Small intestine (tissue), 16 donors: ENCODE measurements around the gene CFLAR. TPM values are rescaled to one million over a fixed set of nuclear protein-coding genes. Genes with fewer than 3 reads are reported as not detected.

Source experiments
- DNase-seq, 2 donors: peaks; one replicate each; pipeline versions ENCODE4 v3.0.0 to v3.0.0-alpha.2; 2013
- FAIRE-seq: peaks from 2 replicates; lab custom pipeline; 2012; peaks lifted over from hg19 to GRCh38; lab: Jason Lieb, UNC
- H3K27ac ChIP-seq, 3 donors: one replicate each; pipeline ENCODE4 v1.5.1; 2013; ENCODE audit warnings: low read length in 2 of 3, mild to moderate bottlenecking in 2 of 3, control low read depth in 1 of 3, inconsistent platforms in 1 of 3, low read depth in 1 of 3, moderate library complexity in 1 of 3
- H3K27me3 ChIP-seq, 3 donors: one replicate each; pipeline ENCODE4 v1.6.1; 2013; ENCODE audit warnings: low read length in 3 of 3, inconsistent platforms in 1 of 3; ENCODE audit not compliant: control insufficient read depth in 3 of 3, insufficient read depth in 3 of 3
- H3K36me3 ChIP-seq, 3 donors: one replicate each; pipeline ENCODE4 v1.6.1; 2013; ENCODE audit warnings: low read length in 3 of 3, inconsistent platforms in 1 of 3, low read depth in 1 of 3, mild to moderate bottlenecking in 1 of 3, moderate library complexity in 1 of 3; ENCODE audit not compliant: control insufficient read depth in 3 of 3, insufficient read depth in 2 of 3
- H3K4me1 ChIP-seq, 3 donors: one replicate each; pipeline ENCODE4 v1.6.1; 2013; ENCODE audit warnings: low read length in 2 of 3, inconsistent platforms in 1 of 3, low read depth in 1 of 3, mild to moderate bottlenecking in 1 of 3, moderate library complexity in 1 of 3; ENCODE audit not compliant: control insufficient read depth in 3 of 3, insufficient read depth in 2 of 3
- H3K4me3 ChIP-seq, 3 donors: one replicate each; pipeline ENCODE4 v1.5.1; 2013; ENCODE audit warnings: low read length in 3 of 3, control low read depth in 1 of 3, inconsistent platforms in 1 of 3, low read depth in 1 of 3, mild to moderate bottlenecking in 1 of 3, moderate library complexity in 1 of 3
- H3K9me3 ChIP-seq, 2 donors: one replicate each; pipeline ENCODE4 v1.6.1; 2013; ENCODE audit warnings: low read depth in 1 of 2, low read length in 1 of 2; ENCODE audit not compliant: control insufficient read depth in 2 of 2, insufficient read depth in 1 of 2
- WGBS, 3 donors: extraction: QIAGEN DNeasy Blood & Tissue Kit; methylation state at CpG; one replicate each; pipeline ENCODE4 v1.1.7; 2013; 5-methylcytosine and 5-hydroxymethylcytosine counted together
- long read RNA-seq, 10 donors: transcript quantifications; one replicate each; lab custom pipeline, GENCODE V29; 2026
- polyA plus RNA-seq, 4 donors: library from polyadenylated mRNA; stranded (reverse) in 3 of 4; unstranded in 1 of 4; fragments of 200-250 nt in 3 of 4; fragments of 120-200 nt in 1 of 4; gene quantifications; one replicate each; pipeline versions ENCODE4 v1.2.1 to v1.2.3, GENCODE V29; 2013
- donor health status: healthy with polysubstance abuse.
- donor health status: control.
- donor health status: control.
- donor health status: Bipolar disorder and iron deficiency.
- donor health status: healthy.

CFLAR gene
- 10 to 100 TPM; 26.4 to 68.6 (median 47.1) TPM for polyA plus RNA-seq
- long read RNA-seq, donor 1, result 0 reads
- long read RNA-seq, donor 2, full-length matches to known transcripts, result 6 of 6 reads
- long read RNA-seq, donor 2, partial matches to known transcripts, result 0 of 6 reads
- long read RNA-seq, donor 2, other reads (novel, unspliced or antisense), result 0 of 6 reads
- long read RNA-seq, donor 3, full-length matches to known transcripts, result 12 of 12 reads
- long read RNA-seq, donor 3, partial matches to known transcripts, result 0 of 12 reads
- long read RNA-seq, donor 3, other reads (novel, unspliced or antisense), result 0 of 12 reads
- long read RNA-seq, donor 4, result 0 reads
- long read RNA-seq, donor 5, full-length matches to known transcripts, result 4 of 4 reads
- long read RNA-seq, donor 5, partial matches to known transcripts, result 0 of 4 reads
- long read RNA-seq, donor 5, other reads (novel, unspliced or antisense), result 0 of 4 reads
- long read RNA-seq, donor 6, full-length matches to known transcripts, result 15 of 15 reads
- long read RNA-seq, donor 6, partial matches to known transcripts, result 0 of 15 reads
- long read RNA-seq, donor 6, other reads (novel, unspliced or antisense), result 0 of 15 reads
- long read RNA-seq, donor 7, result 0 reads
- long read RNA-seq, donor 8, partial matches to known transcripts, result 0 of 1 reads
- long read RNA-seq, donor 8, other reads (novel, unspliced or antisense), result 0 of 1 reads
- long read RNA-seq, donor 9, partial matches to known transcripts, result 0 of 2 reads
- long read RNA-seq, donor 9, other reads (novel, unspliced or antisense), result 0 of 2 reads
- long read RNA-seq, donor 10, full-length matches to known transcripts, result 7 of 18 reads
- long read RNA-seq, donor 10, partial matches to known transcripts, result 11 of 18 reads
- long read RNA-seq, donor 10, other reads (novel, unspliced or antisense), result 0 of 18 reads

DNA sequence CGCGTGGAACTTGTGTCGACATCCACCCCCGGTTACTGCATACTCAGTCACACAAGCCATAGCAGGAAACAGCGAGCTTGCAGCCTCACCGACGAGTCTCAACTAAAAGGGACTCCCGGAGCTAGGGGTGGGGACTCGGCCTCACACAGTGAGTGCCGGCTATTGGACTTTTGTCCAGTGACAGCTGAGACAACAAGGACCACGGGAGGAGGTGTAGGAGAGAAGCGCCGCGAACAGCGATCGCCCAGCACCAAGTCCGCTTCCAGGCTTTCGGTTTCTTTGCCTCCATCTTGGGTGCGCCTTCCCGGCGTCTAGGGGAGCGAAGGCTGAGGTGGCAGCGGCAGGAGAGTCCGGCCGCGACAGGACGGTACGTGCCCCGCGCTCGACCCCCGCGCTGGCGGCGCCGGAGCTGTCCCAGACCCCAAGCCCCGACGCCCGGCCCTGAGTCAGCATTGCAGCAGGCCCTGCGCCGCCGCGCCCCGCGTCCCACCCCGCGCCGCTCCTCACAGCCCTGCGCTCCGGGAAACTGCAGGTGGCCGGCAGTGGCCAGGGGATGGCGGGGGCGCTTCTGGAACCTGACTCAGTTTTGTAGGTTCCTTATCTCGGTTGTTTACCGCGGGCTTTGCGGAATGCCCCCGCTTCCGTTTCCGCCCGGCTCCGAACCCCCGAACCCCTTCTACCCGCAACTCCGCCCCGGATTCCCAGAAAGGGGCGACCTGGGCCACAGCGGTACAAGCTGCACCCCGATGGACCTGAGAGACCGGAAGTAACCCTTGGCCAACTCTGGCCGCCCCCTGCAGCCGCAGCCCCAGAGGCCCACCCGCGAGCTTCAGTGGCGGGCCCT is at the start of gene CFLAR:
CFLAR (plus strand) TSS at position 50 of the 844 bp plus-strand sequence. CDS start 13,702 bp downstream, outside the sequence.
- DNase-seq (peak; percentile 94), FAIRE-seq (no peak)
- Histone ChIP-seq H3K27ac (peak within 1 kb of the TSS; percentile 100), H3K9me3 (peaks cover 0 to 3% of the 10 kb centered on the region in 2 donors), H3K4me3 (peak within 1 kb of the TSS; percentile 66 to 92 (median 79)), H3K36me3 (peaks cover 0 to 3% (median 0%) of the 10 kb centered on the region in 3 donors), H3K27me3 (no peaks in the 10 kb centered on the region), H3K4me1 (peaks cover 2 to 14% (median 5%) of the 10 kb centered on the region in 3 donors)
- WGBS, 3 donors, result 0 to 1% (median 0%) methylated on average over 51 to 75 of the region's 75 CpGs

GRCh38 chr2:201070948-201071478 is 45.0 kb upstream of the CFLAR start:
- FAIRE-seq, result no peak
- no peaks in the 10 kb centered on the region for H3K9me3 ChIP-seq
- H3K4me3 ChIP-seq, result peak overlapping the region; percentile 72 to 91 (median 77)
- H3K4me1 ChIP-seq, result peaks cover 2 to 3% (median 2%) of the 10 kb centered on the region in 3 donors
- no peaks in the 10 kb centered on the region for H3K27me3 ChIP-seq
- WGBS, 3 donors, result 0 to 1% (median 1%) methylated on average over 21 of the region's 21 CpGs
- DNase-seq, result no peak
- H3K36me3 ChIP-seq, result no peaks in the 10 kb centered on the region
- peak overlapping the region; percentile 72 to 93 (median 83) for H3K27ac ChIP-seq

DNA sequence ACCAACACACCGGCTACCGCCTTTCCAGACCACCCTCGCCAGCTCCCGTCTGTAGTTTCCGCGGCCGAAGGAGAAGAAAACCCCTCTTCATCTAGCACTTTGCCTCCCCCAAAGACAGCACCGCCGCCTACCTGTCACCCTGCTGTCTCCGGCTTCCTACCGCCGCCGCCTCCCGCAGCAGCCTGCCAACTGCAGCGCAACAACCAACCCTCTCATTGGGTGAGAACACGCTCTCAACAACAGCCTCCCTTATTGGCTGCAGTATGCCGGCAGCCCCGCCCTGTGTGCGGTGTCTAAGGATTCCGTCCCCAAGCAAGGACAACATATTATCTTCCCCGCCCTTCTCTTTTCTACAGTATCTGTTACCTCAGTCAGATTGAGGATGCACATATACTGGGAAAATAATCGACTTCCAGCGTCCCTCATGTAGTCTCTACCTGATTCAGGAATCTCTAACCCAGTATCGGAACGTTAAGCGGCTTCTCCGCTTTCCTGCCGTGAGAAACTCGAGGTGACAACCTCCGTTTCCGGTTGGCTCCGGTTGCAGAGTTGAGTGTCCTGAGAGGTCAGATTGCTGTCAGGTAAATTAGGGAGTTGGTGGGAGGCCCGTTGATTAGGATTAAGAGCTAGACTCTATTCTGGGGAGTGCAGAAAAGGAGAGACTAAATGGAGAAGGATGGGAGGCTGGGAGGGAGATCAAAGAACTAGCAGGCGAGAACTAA is 44.3 kb upstream of the CFLAR start, which contains the start of the genes HYCC2 and NDUFB3:
HYCC2 (minus strand) TSS at position 193 of the 722 bp plus-strand sequence. CDS start 47,662 bp downstream, outside the sequence.
NDUFB3 (plus strand) TSS at position 523 of the 722 bp plus-strand sequence. CDS start 6,882 bp downstream, outside the sequence.
- Histone ChIP-seq H3K4me3 (peak within 1 kb of the TSS; percentile 72 to 91 (median 77)), H3K4me1 (peaks cover 1 to 3% (median 2%) of the 10 kb centered on the region in 3 donors), H3K27ac (peak within 1 kb of the TSS; percentile 72 to 93 (median 83)), H3K27me3 (no peaks in the 10 kb centered on the region), H3K9me3 (no peaks in the 10 kb centered on the region), H3K36me3 (no peaks in the 10 kb centered on the region)
- FAIRE-seq (no peak), DNase-seq (peak; percentile 97 to 98)
- 0% methylated on average over 27 to 34 of the region's 34 CpGs for WGBS, 3 donors

DNA sequence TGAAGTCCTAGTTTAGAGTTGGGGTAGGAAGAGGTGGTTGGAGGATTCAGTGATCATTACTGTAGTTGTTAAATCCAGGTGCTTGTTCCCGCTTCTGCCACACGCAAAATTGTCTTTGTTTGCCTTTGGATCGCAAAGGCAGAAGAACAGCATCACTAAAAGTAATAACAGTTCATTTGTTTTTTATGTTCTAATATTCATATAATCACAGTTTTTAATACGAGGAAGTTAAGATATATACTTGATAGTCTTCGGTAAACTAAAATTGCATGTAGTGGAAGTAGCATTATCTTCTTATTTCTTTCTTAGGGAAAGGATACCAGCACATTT is 43.8 kb upstream of the CFLAR start:
- 0 to 1% (median 0%) methylated on average over 5 of the region's 5 CpGs for WGBS, 3 donors
- Histone ChIP-seq H3K4me1 (peaks cover 0 to 3% (median 2%) of the 10 kb centered on the region in 3 donors), H3K36me3 (no peaks in the 10 kb centered on the region), H3K9me3 (no peaks in the 10 kb centered on the region), H3K27ac (peak overlapping the region; percentile 72 to 93 (median 83)), H3K27me3 (no peaks in the 10 kb centered on the region), H3K4me3 (peak overlapping the region; percentile 72 to 91 (median 77))
- FAIRE-seq (no peak), DNase-seq (no peak)

GRCh38 chr2:201073071-201073470 is 42.9 kb upstream of the CFLAR start:
- 57 to 80% (median 79%) methylated on average over 1 of the region's 1 CpG for WGBS, 3 donors

GRCh38 chr2:201074996-201075395 is 41.0 kb upstream of the CFLAR start:
- Histone ChIP-seq H3K36me3 (peaks cover 0 to 9% (median 3%) of the 10 kb centered on the region in 3 donors), H3K27ac (no peak overlapping the region), H3K4me3 (no peak overlapping the region), H3K27me3 (no peaks in the 10 kb centered on the region), H3K4me1 (peaks cover 0 to 2% (median 0%) of the 10 kb centered on the region in 3 donors), H3K9me3 (no peaks in the 10 kb centered on the region)
- DNase-seq (no peak), FAIRE-seq (no peak)
- 87 to 91% (median 89%) methylated on average over 7 of the region's 7 CpGs for WGBS, 3 donors

More at GRCh38 chr2:201073071-201073470, 42.9 kb upstream of the CFLAR start:
- no peak for FAIRE-seq
- Histone ChIP-seq H3K4me3 (peak overlapping the region in 1 of 3 donors; percentile 77), H3K4me1 (peaks cover 0 to 3% (median 2%) of the 10 kb centered on the region in 3 donors), H3K27me3 (no peaks in the 10 kb centered on the region), H3K9me3 (no peaks in the 10 kb centered on the region), H3K27ac (no peak overlapping the region), H3K36me3 (peaks cover 0 to 1% (median 0%) of the 10 kb centered on the region in 3 donors)
- no peak for DNase-seq

- no peak overlapping the region for H3K27ac ChIP-seq
- no peak for DNase-seq
- no peak for FAIRE-seq
- H3K4me3 ChIP-seq, result no peak overlapping the region
- no peaks in the 10 kb centered on the region for H3K4me1 ChIP-seq
- H3K9me3 ChIP-seq, result no peaks in the 10 kb centered on the region
- WGBS, 3 donors, result 78 to 83% (median 81%) methylated on average over 2 of the region's 2 CpGs
- H3K36me3 ChIP-seq, result peaks cover 2 to 55% (median 5%) of the 10 kb centered on the region in 3 donors
- no peaks in the 10 kb centered on the region for H3K27me3 ChIP-seq
Measured at GRCh38 chr2:201084863-201085262, 31.1 kb upstream of the CFLAR start.
